IPS-18a (cell line): ENCODE results near the gene TMCC3.

Experiments
- H3K27ac ChIP-seq: one replicate; pipeline ENCODE4 v1.5.1; 2013; ENCODE audit warnings: low read length
- H3K27me3 ChIP-seq: one replicate; pipeline ENCODE4 v1.6.1; 2013; ENCODE audit warnings: mild to moderate bottlenecking, low read length; ENCODE audit not compliant: control insufficient read depth, insufficient read depth
- H3K36me3 ChIP-seq: one replicate; pipeline ENCODE4 v1.6.1; 2013; ENCODE audit warnings: low read depth, low read length; ENCODE audit not compliant: control insufficient read depth
- H3K4me1 ChIP-seq: one replicate; pipeline ENCODE4 v1.6.1; 2013; ENCODE audit warnings: low read depth, low read length; ENCODE audit not compliant: control insufficient read depth
- H3K4me3 ChIP-seq: one replicate; pipeline ENCODE4 v1.5.1; 2013; ENCODE audit warnings: low read length
- H3K9ac ChIP-seq: one replicate; pipeline ENCODE4 v1.6.1; 2013; ENCODE audit warnings: mild to moderate bottlenecking, low read length, moderate library complexity
- H3K9me3 ChIP-seq: one replicate; pipeline ENCODE4 v1.6.1; 2013; ENCODE audit warnings: low read depth, low read length; ENCODE audit not compliant: control insufficient read depth

The TMCC3 gene

DNA sequence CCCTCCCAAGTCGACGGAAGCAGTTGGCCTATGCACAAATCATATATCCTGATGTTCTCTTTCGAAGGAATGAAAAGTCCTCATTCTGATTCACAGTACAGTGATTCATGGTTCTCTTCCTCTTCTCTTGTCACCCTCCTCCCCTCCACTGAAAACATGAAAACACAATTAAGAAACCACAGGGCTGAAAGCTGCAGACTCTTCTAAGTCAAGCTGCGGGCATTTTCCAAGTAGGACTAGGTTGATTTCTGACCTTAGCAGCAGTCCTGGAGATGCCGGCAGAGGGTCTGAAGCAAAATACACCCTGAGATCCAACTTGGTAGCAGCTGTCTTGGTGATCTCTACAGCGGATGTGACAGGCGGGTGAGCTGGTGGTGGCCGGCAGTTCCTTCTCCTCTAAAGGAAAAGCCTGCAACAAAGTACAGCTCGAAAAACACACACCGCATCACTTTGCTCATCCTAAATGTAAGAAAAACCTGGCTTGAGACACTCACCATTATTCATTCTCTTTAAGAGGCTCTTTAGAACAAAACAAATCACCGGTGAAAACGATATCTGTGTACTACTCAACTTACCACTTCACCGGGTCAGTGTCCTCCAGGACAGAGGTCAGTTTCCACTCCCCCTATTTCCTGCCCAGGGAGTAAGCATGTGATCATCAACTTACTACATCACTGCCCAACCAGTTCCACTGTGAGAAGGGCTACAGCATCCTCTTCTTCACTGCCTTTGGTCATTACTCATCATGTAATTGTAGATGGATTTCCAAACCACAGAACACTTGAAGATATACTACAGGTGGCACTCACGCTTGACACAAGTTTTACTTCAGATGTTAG, 6.0 kb downstream of the TMCC3 start:
- Histone ChIP-seq H3K27me3 (peaks cover 18% of the 10 kb centered on the region), H3K9ac (no peak overlapping the region), H3K27ac (no peak overlapping the region), H3K4me3 (no peak overlapping the region), H3K4me1 (peaks cover 4% of the 10 kb centered on the region), H3K9me3 (no peaks in the 10 kb centered on the region), H3K36me3 (no peaks in the 10 kb centered on the region)

DNA sequence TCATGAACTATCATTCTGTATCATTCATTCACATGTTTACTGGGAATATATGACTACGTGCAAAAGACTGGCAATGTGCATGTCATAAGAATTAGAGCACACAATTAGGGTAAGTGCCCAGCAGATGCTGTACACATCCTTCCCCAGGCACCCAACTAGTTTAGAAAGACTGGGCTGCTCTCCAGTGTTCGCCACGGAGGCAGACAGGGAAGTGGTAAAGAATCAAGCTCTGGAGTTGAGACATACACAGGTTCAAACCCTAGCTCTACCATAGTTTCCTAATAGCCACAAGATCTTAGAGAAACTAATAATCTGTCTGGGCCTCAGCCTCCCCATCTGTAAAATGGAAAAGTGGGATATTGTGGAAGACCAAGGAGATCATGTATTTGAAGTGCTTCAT, 6.8 kb downstream of the TMCC3 start:
- Histone ChIP-seq H3K27ac (no peak overlapping the region), H3K9me3 (no peaks in the 10 kb centered on the region), H3K4me1 (no peaks in the 10 kb centered on the region), H3K9ac (no peak overlapping the region), H3K27me3 (peaks cover 11% of the 10 kb centered on the region), H3K4me3 (no peak overlapping the region), H3K36me3 (no peaks in the 10 kb centered on the region)

DNA sequence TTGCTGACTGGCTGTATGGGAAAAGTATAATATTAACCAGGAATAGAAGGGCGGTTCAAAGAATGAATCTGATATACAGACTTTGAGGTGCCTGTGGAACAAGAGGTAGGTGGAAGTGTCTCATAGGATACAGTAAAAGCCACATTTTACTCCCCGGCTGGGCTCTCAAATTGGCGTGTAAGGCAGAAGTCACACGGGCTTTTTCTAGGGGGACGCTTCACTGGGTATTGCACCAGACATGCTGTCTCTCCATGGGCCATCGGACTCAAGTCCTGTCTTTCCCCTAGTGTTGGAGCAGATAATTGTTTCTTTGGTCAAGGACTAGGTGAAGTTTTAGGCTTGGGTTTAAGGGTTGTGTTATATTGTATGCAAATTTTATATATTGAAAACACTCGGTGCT, 9.1 kb downstream of the TMCC3 start:
- Histone ChIP-seq H3K9me3 (no peaks in the 10 kb centered on the region), H3K9ac (no peak overlapping the region), H3K27ac (no peak overlapping the region), H3K27me3 (no peaks in the 10 kb centered on the region), H3K36me3 (no peaks in the 10 kb centered on the region), H3K4me3 (no peak overlapping the region), H3K4me1 (no peaks in the 10 kb centered on the region)

DNA sequence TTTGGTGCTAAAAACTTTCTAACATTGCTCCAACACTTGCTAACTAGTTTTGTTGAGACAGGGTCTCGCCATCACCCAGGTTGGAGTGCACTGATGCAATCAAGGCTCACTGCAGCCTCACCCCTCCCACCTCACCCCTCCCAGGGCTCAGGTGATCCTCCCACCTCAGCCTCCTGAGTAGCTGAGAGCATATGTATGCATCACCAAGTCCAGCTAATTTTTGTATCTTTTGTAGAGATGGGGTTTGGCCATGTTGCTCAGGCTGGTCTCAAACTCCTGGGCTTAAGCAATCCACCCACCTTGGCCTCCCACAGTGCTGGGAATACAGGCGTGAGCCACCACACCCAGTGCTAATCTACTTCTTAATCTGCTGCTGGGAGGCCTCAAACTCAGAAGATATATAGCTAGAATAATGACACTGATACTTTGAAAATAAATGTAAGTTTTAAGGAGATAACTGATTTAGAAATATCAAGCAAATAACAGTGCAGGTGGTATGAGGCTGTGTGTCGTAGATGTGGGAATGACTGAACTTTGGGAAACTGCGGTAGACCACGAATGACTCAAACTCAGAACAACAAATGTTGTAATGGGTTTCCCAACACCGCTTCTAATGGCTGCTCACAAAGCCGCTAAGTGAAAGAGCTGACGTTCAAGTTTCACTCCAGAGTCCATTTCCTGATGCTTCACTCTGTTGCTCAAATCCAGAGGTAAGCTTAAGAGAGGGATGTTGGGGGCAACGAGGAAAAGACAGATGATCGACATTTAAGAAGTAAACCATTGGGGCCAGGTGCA, 10.0 kb downstream of the TMCC3 start:
- Histone ChIP-seq H3K9ac (no peak overlapping the region), H3K27ac (no peak overlapping the region), H3K9me3 (no peaks in the 10 kb centered on the region), H3K4me1 (no peaks in the 10 kb centered on the region), H3K4me3 (no peak overlapping the region), H3K36me3 (no peaks in the 10 kb centered on the region), H3K27me3 (no peaks in the 10 kb centered on the region)

DNA sequence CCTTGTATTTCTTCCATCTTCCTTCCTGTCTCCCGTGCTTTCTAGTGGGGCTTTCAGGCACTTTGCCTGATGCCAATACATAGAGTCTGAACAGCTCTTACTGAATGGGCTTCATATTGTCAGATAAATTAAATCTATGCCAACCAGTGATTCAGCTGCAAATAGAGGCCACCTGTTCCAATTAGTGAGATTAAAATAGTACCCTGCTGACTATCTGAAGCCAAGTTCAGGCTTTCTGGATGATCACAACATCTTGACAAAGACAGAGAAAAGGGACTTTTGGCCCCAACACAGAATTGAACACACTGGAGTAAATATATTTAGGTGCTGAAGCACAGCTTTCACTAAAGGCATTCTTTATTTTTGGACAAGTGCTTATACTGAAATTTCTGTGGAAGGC, 11.8 kb downstream of the TMCC3 start:
- Histone ChIP-seq H3K27me3 (no peaks in the 10 kb centered on the region), H3K27ac (no peak overlapping the region), H3K4me1 (no peaks in the 10 kb centered on the region), H3K9me3 (no peaks in the 10 kb centered on the region), H3K4me3 (no peak overlapping the region), H3K9ac (no peak overlapping the region), H3K36me3 (no peaks in the 10 kb centered on the region)

DNA sequence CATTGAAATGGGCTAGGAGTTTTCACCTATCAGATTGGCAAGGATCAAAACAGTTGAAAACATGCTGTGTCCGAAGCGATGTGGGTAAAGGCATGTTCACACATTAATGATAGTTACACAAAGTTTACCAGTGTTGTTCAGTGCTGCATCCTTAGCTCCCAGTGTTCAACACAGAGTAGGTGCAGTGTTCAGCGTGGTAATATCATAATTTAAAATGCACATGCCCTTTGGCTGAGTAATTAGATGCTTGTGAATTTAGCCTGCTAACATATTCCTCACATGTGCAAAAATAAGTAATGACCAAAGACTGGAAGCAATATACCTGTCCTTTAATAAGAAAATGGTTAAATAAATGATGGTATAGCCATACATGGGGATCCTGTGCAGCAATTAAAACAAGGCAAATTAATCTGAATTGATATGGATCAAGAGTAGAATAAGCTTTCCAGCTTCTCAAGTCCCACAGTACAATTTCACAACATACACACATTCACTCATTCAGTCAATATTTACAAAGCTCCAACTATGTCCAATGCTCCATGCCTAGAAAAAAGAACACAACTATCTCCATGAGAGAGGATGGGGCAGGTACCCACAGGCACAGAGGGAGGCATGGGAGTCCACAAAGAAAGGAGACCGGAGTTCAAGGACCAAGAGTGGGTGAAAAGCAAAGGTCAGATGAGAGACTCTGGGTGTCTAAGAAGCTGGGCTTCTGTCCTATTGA, 12.8 kb downstream of the TMCC3 start:
- no peaks in the 10 kb centered on the region for H3K9me3 ChIP-seq
- H3K27me3 ChIP-seq, result no peaks in the 10 kb centered on the region
- no peak overlapping the region for H3K27ac ChIP-seq
- H3K4me3 ChIP-seq, result no peak overlapping the region
- H3K36me3 ChIP-seq, result no peaks in the 10 kb centered on the region
- no peak overlapping the region for H3K9ac ChIP-seq
- no peaks in the 10 kb centered on the region for H3K4me1 ChIP-seq

DNA sequence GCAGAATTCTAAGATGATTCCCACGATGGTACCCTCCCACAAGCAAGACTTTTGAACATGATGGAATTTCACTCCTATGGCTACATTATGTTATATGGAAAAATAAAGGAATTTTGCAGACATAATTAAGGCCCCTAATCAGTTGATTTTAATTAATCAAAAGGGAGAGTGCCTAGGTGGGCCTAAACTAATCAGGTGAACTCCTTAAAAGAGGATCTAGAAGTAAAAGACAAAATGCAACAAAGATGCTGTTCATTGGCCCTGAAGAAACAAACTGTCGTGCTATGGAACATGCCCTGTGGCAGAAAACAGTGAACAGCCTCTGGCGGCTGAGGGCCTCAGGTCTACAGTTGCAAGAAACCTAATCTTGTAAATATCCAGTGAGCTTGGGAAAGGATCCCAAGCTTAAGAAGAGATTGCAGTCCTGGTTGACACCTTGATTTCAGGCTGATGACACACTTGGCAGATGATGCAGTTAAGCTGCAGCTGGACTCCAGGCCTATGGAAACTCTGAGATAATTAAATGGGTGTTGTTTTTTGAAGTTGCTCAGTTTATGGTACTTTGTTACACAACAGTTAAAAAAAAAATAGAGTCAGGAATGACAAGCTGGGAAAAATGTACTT, 13.8 kb downstream of the TMCC3 start:
- no peaks in the 10 kb centered on the region for H3K36me3 ChIP-seq
- H3K4me3 ChIP-seq, result no peak overlapping the region
- H3K27me3 ChIP-seq, result no peaks in the 10 kb centered on the region

DNA sequence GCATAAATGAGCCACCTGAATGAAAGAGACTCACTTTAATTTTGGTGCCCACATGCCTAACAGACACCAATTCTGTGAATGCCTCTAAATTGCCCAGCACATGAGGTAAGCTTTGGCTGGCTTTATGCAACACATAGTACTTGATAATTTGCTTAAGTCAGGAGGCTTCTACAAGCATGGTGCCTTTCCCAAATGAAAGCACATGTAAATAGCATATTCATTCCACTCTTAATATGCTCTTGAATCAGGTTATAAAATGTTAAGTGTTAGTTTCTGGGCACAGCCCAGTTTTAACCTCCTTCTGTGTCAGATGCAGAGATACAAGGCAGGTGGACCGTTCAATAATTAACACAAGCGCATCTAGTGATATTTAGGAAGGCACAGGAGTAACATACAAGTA, 15.6 kb downstream of the TMCC3 start:
- H3K27me3 ChIP-seq, result no peaks in the 10 kb centered on the region
- H3K4me1 ChIP-seq, result no peaks in the 10 kb centered on the region
- no peaks in the 10 kb centered on the region for H3K9me3 ChIP-seq
- no peak overlapping the region for H3K4me3 ChIP-seq
- no peaks in the 10 kb centered on the region for H3K36me3 ChIP-seq
- no peak overlapping the region for H3K9ac ChIP-seq
- H3K27ac ChIP-seq, result no peak overlapping the region

More for the DNA sequence above, 13.8 kb downstream of the TMCC3 start:
- H3K4me1 ChIP-seq, result no peaks in the 10 kb centered on the region
- H3K9me3 ChIP-seq, result no peaks in the 10 kb centered on the region
- H3K27ac ChIP-seq, result no peak overlapping the region
- H3K9ac ChIP-seq, result no peak overlapping the region

DNA sequence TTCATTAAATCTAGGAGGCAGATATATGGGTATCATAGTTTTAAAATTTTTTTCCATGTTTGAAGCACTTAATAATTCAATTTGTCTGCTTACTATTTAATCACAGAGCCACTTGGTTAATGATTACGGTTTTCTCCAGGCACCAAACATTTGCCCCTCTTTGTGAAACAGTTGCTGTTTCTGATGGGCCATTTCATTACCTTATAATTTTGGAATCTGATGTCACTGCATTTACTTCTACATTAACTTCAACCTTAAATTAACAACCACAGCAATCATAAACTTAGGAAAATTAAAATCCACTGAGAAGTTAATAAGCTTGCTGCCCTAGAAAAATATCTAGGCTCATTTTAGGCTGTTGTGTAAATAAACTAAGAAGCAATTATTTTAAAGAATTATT, 17.0 kb downstream of the TMCC3 start:
- no peak overlapping the region for H3K9ac ChIP-seq
- H3K36me3 ChIP-seq, result no peaks in the 10 kb centered on the region
- H3K4me1 ChIP-seq, result no peaks in the 10 kb centered on the region

DNA sequence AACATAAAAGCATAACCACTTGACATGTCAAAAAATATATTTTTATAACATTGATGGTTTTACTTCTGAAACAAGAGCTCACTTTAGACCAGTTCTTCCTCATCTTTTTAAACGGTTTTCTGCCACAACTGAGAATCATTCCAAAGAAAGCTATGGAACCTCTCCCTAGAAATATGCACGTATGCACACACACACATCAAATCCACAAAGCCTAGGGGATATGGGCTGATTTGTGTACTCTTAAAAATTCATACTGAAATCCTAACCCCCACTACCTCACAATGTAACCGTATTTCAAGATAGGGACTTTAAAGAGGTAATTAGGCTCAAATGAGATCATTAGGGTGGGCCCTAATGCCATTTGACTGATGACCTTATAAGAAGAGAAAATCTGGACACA, 19.3 kb downstream of the TMCC3 start:
- Histone ChIP-seq H3K36me3 (no peaks in the 10 kb centered on the region), H3K4me3 (no peak overlapping the region), H3K4me1 (no peaks in the 10 kb centered on the region), H3K27me3 (no peaks in the 10 kb centered on the region), H3K9me3 (no peaks in the 10 kb centered on the region), H3K27ac (no peak overlapping the region), H3K9ac (no peak overlapping the region)

More for the DNA sequence above, 17.0 kb downstream of the TMCC3 start:
- Histone ChIP-seq H3K27me3 (no peaks in the 10 kb centered on the region), H3K4me3 (no peak overlapping the region), H3K9me3 (no peaks in the 10 kb centered on the region), H3K27ac (no peak overlapping the region)

DNA sequence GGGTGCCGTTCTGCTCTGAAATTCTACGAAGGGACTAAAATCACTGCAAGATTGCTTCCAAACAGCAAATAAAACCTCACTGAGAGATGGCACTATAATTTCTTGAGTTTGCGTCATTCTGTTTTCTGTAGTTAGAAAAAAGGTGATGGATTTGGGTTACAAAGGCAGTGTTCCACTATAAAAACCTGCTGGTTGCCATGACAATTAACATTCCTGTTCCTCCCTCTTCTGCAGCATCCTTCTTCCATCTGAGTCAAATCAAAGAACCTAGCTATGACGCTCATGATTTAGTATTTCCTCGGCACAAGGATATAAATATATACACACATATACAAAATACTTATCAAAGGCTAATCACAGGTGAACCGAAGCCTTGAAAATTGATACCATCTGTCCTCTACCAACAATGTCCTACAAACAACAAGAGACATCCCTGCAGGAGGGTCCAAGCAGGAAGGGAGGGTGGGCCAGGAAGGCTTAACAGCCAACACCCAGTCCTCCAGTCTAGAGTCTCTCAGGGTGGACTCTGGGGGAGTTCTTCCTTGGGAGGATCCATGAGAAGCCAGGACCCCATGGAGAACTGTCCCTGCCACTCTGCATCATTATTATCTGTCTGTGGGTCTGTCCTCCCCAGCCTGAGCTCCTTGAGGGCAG, 21.4 kb downstream of the TMCC3 start:
- Histone ChIP-seq H3K9ac (no peak overlapping the region), H3K36me3 (no peaks in the 10 kb centered on the region), H3K4me1 (no peaks in the 10 kb centered on the region)

More for the DNA sequence above, 21.4 kb downstream of the TMCC3 start:
- H3K27ac ChIP-seq, result no peak overlapping the region
- no peaks in the 10 kb centered on the region for H3K9me3 ChIP-seq
- no peak overlapping the region for H3K4me3 ChIP-seq
- no peaks in the 10 kb centered on the region for H3K27me3 ChIP-seq
